ENCODE data around the gene RBMS3.

- TF ChIP-seq CTCF (IDR thresholded peaks at IDR 0.05) (no peak), POLR2A (IDR thresholded peaks at IDR 0.05) (no peak)
Measured at GRCh38 chr3:29451920-29452319, 171.0 kb downstream of the RBMS3 start.

All from thyroid gland (tissue), 4 donors.